CD4-positive, alpha-beta T cell treated with Interleukin-21 for 1 hour (primary cell): ENCODE results near the gene PEPD.

Experiments used
- DNase-seq: peaks from one replicate; pipeline ENCODE4 v3.0.0-alpha.2; 2020

The PEPD gene

DNA sequence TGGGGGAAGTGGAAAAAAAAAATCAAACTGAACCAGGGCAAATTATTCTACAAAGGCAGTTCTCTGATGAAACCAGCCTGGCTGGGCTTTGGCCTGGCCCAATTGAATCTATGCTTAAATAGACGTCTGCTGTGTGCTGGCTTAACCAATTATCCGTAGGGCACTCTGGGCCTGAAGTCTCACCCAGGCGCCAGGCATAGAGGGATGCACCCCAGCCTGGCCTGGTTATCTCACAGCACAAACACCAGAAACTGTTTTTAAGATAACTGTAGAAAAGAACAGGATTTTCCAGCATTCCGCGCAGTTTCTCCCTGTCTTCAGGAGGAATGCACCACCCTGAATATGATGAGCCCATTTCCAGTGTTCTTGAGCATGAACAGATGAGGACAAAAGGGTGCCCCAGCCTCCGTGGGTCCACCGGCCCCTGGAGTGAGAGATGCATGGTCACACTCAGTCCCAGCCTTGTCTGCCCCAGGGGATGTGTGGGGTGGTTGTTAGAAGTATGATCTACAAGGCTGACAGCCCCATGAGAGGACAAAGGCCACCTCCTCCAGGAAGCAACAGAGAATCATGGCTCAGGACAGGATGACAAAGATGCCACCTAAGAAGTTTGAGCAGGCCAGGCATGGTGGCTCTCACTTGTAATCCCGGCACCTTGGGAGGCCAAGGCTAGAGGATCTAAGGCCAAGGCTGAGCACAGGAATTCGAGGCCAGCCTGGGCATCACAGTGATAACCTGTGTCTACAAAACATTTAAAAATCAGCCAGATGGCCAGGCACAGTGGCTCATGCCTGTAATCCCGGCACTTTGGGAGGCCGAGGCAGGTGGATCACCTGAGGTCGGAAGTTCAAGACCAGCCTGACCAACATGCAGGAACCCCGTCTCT is 50.2 kb downstream of the PEPD start:
- DNase-seq = no peak

DNA sequence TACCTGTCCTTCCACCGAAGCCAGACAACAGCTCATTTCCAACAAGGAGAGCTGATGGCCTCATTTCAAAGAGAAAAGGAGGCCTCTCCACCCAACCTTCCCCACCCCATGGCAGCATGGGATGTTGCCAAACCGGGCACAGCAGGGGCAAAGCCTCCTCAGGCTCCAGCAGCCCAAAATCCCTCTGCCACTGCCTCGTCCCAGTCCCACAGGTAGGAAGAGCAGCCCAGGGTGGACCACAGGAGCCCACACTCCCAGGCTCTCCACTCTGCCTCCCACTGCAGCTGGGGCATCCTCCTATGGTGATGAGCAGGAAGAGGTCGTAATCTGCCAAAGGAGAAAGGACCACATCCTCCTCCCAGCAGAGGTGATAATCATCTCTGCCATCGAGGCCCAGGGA is 50.9 kb downstream of the PEPD start:
- no peak for DNase-seq

DNA sequence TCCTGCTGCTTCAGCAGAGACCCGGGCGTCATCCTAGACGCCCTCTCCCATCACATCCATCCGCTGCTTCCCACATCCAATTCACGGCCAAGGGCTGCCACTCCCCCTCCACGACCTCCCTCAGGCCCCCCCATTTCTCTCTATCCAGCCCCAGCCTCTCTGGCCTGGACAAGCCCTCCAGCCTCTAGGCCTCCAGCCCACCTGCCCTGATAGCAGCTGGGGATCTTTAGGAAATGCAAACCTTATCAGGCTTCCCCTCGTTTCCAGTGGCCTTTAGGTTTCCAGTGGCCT is 51.6 kb downstream of the PEPD start:
- DNase-seq = no peak

DNA sequence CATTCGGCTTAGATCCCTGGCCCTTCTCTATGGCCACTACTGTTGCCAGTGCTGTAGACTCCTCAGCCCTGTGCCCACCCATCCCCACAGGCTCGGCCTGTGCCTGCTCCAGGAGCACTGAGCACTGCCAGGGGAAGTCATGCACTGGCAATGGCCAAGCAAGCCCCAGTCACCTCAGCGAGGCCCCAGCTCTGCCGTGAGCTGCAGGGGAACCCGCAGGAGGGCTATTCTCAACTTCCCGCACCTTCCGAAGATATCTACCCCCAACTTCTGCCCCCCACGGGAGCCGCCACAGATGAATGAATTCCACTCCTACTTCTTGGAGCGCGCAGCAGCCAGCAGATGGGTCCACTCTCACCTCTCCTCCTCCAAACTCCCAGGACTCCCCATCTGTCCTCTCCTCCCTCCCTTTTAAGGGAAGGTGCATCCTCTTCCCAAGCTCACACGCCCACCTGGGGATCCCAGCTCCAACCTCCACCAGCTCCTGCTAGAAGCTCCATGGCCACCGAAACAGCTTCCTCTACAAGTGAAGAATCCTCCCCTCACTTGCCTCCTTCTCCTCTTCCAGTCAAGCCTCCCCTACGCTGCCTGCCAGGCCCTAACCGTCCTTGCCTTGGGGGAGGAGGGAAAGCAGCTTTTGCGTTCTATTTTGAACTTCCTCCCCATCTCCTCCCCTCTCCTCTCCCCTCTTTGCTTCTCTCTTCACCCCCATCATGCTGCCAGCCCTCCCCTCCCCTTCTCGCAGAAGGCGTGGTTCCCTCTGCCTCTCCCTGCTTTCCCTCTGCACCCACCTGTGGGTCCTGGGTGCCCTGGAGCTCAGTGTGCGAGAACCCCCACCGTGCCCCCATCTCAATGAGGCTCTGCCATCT is 52.2 kb downstream of the PEPD start:
- no peak for DNase-seq

DNA sequence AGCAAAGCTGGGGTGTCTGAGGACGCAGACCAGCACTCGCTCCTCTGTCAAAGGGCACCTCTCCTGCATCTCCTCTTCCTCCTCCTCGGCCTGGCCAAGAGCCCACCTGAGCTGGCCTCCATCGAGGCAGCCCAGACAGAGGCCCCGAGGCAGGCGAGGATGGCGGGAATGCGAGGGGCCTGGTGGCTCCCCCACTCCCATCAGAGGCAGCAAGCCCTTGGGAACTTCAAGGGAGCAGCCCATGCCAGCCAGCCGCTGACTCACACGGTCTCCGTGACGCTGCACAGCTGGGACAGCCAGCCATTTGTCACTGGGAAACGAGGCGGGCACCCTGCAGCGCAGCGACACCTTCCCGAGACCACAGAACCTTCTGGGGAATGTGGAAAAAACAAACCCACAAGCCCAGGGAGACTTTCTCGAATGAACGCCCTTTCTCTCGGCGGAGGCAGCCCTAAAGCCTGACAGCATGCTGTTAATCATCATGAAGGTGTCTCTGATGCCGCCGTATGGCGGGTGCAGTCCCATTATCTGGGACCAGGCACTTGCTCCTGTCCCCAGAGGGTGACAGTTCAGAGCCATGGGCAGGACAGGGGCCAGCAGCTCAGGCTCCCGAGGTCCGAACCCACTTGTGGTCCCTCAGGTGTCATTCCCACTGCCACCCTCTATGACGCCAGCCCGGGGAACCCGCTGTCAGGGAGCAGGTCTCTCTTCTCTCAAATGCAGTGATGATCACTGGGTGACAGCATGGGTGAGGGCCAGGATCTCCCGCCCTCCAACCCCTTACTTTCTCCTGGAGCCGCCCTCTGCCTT is 53.0 kb downstream of the PEPD start:
- DNase-seq = no peak

DNA sequence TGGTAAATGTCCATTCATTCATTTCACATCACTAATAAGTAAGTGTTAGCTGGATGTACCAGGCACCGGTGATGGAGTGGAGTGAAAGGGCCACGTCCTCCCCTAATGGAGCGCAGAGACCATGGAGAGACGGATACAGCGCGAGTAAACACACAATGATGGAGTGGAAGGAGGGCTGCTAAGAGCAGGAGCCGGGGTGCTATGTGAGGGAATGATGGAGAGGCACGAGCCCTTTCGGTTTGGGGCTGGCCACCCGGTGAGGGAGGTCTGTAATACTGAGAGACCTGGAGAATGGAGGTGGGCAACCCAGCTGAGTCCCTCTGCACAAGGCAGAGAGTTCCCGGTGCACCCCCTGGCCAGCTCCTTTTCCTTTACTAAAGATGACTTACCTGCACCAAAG is 53.7 kb downstream of the PEPD start:
- DNase-seq = no peak

DNA sequence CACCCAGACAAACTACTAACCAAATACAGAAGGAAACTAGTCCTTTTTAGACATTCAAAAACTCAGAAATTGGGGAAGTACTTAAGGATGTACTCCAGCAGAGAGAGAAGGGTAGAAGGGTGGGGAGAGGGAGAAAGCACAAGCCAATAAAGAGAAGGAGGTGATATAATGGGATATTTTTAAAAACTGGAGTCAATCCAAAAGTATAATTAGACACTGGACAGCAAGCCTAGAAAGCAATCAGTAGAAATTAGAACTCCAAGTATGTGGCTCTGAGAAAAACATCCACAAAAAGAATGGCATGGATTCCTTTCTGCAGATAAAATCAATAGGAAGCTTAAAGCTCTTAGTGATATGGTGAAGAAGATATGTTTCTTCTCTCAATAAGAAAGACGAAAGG is 55.8 kb downstream of the PEPD start:
- no peak for DNase-seq

DNA sequence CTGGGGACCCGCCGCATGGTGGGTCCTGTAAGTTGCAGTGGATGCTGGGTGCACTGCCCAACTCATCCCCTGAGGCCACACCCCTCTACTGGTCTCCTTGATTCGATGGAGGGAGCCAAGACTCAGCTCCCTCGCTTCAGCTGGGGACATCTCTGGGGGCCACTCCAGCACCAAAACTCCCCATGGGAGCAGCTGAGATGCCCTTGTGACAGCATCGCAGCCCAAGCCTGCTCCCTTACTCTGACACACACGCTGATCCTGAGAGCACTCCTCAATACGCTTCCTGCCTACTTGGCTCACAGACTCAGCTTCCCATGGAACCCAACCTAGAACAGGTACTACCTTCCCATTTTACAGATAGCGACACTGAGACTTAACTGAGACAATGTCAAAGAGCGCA is 56.2 kb downstream of the PEPD start:
- no peak for DNase-seq

DNA sequence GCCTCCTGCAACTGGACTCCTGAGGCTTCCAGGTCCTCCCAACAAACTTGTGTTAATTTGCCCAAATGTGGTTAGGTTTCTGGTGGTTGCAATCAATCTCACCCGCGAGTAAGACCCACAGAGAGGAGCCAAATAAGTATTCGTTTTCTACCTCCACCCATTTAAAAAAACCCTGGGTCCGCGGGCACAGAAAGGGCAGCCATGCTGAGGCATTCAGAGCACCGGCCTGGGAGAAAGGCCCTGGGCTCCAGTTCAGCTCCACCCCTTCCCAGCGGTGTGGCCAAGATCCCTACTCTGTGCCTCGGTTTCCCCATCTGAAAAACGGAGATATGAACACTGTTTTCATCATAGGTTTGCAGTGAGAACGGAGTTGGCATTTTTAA is 56.9 kb downstream of the PEPD start:
- DNase-seq = no peak

DNA sequence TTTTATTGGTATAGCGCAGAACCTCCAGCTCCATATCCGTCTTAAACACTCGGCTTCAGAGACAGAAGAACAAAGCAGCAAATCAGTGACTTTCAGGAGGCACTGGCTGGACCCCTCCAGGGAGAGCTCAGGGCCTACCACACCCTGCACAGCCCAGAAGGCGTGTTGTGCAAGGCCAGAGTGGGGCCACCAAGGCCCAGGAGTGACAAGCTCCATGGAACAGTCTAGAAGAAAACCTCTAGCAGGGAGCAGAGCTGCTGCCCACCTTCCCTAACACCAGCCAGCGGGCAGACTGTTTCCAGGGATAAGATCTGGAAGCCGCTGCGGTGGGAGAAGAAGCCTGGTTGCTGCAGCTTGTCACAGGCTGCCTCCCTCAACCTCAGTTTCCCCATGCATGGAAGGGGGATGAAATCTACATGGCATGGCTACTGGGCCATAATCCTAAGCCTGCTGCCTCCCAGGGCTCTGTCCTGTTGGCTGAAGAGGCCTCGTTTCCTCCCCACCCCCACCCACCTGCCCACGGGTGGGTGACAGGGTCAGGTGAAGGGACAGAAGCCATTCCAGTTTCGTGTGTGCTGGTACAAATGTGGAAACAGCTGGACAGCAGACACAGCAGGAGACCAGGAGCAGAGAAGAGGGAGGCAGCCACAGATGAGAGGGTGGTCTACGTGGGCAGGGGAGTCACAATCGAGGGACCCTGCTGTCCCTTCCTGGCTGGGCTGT is 57.4 kb downstream of the PEPD start:
- DNase-seq = no peak

DNA sequence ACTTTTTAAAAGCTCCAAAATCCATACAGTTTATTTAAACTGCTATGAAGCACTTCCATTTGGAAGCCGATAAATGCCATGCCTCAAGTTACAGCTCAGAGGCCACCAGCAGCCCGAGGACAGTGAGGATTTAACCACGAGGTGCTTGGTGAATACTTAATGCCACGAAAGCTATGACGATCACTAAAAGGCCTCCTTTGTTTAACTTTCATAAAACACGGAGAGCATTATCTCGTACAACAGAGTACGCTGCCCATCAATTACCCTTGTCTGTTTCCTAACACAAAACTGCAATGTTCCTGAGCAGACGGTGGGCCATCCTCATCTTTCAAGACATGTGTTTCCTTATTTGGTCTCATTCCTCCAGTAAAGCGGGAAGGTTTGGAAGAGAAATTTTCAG is 58.4 kb downstream of the PEPD start:
- DNase-seq = no peak

DNA sequence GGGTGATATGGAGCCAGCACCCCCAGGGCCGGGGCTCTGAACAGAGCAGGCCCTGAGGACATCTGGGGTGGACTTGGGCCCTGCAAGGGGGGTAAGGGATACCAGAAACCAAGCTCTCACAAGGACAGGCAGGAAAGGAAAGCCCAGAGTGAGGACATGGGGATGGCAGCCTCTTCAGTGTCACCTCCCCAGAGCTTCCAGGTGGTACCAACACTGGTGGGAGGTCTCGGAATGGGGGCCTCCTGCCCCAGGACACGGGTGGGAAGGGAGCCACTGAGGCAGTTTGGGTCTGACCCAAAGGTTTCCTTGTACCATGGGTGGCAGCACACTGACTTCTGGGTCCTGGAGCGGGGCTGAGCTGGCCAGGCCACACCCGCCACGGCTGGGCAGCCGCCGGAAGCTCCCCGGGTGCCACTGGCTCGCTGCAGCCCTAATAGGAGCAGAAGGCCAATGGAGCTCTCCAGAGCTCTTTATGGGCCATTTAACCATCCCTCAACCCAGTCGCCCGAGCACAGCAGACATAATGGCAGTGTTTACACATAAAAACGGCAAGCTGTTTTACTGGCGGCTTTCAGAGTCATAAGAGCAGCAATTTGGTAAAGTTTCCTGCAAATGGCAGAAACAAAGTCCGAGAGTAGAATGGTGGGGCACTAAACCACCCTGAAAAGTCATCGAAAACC is 59.3 kb downstream of the PEPD start:
- no peak for DNase-seq

DNA sequence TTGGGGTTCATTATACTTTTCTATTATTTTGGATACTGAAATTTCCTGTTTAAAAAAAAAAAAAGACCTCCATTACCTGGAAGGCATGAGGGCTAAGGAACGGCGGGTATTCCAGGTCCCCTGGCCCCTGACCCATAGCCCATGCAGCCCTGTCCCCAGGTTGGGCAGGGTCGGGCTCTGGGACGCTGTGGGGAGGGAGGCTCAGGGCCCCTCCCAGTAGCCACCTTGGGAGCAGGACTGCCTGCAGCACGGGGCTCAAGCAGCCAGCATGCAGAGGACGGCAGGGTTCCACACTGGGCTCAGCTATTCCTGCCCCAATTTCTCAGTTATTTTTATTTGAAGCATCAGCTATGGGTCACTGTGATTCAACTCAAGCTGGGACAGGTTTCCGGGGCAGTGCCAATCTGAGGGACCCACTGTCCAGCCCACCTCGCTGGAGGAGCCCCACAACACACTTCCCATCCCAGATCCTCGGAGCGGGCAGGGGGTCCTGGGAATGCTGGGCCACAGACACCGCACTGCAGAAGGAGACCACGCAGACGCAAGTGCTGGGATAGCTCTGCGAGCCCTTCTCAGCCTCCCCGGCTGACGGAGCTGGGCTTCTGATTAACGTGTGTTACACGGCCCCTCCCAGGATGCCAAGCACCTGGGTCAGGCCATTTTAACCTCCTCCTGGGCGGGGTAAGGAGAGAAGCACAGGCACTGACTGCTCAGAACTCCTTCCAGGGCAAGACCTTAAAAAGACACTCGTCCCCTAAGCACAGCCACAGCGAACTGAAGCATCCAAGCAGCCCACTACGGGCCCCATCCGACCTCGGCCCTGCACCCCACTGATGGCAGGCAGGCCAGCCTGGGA is 60.1 kb downstream of the PEPD start:
- no peak for DNase-seq

DNA sequence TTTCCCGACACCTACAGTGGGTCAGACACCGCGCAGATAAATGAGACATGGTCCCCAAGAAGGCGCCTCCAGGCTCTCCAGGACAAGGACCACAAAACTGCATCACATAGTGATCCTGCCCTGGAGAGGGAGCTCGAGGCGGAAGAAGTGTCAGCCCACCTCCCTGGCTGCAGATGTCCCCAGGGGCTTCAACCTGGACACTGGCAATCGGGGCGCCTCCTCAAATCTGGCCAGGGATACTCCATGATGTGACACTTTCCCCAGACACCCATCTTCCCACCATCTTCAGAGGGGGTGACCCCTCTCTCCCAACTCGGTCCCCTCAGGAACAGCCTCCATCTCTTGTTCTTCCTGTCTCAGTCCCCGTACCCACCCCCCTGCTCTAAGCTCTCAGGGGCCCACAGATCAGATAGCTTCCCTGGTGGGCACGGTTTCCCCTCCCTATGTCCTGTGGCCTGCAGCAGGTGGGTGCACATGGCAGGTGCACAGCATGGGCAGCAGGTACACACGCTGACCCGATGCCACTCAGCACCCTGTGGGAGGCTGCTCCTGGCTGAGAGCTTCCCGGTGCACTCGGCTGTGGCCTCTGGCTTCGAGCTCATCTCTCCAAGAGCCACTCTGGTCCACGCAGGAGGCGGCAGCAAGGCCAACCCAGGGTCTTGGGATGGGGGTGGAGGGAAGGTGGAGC is 61.2 kb downstream of the PEPD start:
- no peak for DNase-seq

DNA sequence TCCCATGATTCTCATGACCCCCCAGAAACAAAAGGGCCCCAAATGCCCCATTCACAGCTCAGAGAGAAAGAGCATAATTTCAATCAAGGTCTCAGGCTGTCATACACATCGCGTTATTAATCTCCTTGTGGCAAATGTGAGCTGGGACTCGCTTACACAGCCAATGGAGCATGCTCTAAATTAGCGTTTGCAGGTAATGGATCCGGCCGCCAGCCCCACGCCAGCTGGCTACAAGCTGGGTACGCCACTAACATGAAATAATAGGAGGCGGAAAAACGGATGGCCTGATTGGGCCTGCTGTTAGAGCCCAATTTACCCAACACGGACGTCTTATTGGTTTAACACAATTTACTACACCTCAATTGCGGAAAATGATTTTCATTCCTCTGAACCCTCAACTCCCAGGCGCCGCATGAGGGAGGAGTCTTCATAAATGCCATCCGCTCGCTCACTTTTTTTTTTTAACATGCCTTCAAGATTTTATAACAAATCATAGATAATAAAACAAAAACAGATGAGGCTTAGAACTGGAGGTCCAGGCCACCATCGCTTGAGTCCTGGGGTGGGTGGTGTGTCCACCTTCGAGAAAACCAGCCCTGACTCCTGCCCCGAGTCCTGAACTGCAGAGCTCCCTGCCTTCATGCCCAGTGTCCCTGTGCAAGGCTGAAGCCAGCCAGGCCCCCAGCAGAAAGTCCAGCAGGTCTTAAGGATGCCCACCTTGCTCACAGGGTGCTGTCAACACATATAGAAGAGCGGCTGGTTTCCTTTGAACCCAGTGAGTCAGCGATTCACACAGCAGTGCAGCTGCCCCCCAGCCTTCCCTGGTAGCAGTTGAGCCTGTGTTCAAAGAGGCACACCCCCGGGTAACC is 62.1 kb downstream of the PEPD start:
- no peak for DNase-seq

DNA sequence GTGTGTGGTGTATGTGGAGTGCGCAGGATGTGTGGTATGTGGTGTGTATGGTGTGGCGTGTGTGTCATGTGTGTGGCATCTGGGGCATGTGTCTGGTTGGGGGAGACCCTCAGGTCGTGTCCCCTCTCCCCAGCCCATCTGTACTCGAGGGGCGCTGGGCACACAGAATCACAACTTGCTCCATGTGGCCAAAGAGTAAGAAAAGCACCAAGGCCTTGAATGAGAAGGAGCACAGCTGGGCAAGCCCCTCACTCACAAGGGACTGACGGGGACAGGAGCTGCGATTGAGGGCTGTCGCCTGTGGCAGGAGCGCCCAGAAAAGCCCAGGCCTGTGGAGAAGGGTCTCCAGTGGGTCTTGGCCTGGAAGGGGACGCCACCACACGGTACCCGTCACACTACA is 62.8 kb downstream of the PEPD start:
- DNase-seq = no peak

DNA sequence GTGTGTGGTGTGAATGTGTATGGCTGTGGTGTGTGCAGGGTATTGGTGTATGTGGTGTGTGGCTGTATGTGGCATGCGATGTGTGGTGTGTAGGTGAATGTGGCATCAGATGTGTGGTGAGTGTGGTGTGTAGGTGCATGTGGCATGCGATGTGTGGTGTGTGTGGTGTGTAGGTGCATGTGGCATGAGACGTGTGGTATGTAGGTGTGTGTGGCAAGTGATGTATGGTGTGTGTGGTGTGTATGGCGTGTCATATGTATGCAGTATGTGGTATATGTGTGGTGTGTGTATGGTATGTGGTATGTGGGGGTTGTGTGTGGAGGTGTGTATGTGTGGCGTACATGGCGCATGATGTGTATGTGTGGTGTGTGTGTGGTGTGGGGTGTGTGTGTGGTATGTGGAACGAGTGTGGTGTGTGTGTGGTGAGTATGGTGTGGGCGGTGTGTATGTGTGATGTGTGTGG is 63.4 kb downstream of the PEPD start:
- no peak for DNase-seq

DNA sequence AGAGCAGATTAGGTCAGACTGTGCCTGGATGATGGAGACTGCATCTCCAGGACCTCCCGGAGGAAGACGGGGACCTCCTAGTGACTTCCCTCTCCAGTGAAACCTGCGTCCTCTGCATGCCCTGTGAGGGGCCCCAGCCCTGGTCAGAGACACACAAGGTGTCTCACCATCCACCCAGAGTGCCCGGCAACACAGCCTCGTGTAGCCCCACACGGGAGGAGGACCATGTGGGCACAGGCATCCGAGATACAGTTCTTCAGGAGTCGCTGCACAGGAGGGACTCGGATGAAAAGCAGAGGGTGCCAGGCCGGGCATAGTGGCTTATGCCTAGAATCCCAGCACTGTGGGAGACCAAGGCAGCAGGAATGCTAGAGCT is 64.8 kb downstream of the PEPD start:
- no peak for DNase-seq

DNA sequence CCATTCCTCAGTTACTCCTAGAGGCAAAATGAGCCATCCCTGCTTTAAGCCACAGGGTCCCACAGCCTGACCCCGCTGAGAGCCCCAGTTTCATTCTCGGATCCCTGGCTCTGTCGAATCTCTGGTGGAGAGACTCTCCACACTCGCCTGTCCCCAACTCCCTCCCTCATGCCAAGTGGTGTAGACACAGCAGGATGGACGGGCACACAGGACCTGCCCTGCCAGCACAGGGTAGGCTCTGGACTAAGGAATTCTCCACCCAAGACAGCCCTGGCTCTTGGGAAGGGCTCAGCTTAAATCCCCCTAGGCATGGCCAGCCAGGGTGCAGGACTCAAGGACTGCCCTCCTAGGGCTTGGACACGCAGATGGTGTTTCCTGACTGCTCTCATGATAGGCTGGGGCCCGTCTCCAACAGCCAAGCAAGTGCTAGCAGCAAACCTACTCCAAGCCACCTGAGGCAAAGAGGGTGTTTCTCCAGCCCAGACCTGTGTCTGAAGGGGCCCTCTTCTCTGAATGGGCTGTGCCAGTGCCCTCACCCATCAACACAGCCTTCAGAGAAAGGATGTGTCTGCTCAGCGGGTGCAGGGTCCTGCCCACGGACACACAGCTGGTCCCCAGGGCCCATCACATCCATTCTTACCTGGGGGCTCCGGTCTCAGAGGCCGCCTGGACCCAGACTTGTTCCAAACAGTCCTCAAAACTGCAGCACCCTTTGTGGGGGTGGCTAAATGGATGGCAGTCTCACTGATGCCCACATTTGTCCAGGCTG is 65.3 kb downstream of the PEPD start:
- DNase-seq = no peak
